GM12874 (cell line): ENCODE results near the gene SUCNR1.

Experiments used
- CTCF ChIP-seq: IDR thresholded peaks from 2 replicates; pipeline ENCODE4 v1.5.1; 2011; ENCODE audit warnings: low read depth, mild to moderate bottlenecking, control low read depth, low read length, moderate library complexity; ENCODE audit not compliant: insufficient read depth

SUCNR1 gene

GRCh38 chr3:151863611-151864010 lies 9.8 kb upstream of the SUCNR1 start:
- no peak for TF ChIP-seq CTCF

GRCh38 chr3:151864423-151865101 lies 8.9 kb upstream of the SUCNR1 start:
- no peak for TF ChIP-seq CTCF

- TF ChIP-seq CTCF = no peak
These were observed 6.6 kb upstream of the SUCNR1 start for GRCh38 chr3:151866711-151867410.

- no peak for TF ChIP-seq CTCF
These were observed 5.8 kb upstream of the SUCNR1 start for GRCh38 chr3:151867666-151868065.

GRCh38 chr3:151869181-151869580 lies 4.3 kb upstream of the SUCNR1 start:
- TF ChIP-seq CTCF = no peak

GRCh38 chr3:151871639-151872468 lies 1.6 kb upstream of the SUCNR1 start:
- TF ChIP-seq CTCF = no peak

GRCh38 chr3:151875759-151876158 lies 2.3 kb downstream of the SUCNR1 start:
- TF ChIP-seq CTCF = no peak
